Uterus (tissue), 4 donors: ENCODE data around the gene F3. TPM values are rescaled to one million over a fixed set of nuclear protein-coding genes. Genes with fewer than 3 reads are reported as not detected.
"Not testable (repeated sequence)": the region's sequence is repeated elsewhere in the genome, so short reads cannot be mapped to it uniquely, and the experiment has no call there.

Experiments used
- DNase-seq, 2 donors: peaks; one replicate each; pipeline ENCODE4 v3.0.0-alpha.2; 2019 to 2020
- H3K27ac ChIP-seq, 2 donors: fragments of 200-600 bp; sonication (generic); 1 replicate in 1 of 2; 2 replicates in 1 of 2; pipeline ENCODE4 v1.5.1; 2016 to 2018
- H3K27me3 ChIP-seq, 2 donors: fragments of 200-600 bp; sonication (generic); one replicate each; pipeline ENCODE4 v1.5.1; 2018 to 2019; ENCODE audit warnings: control low read depth in 1 of 2
- H3K36me3 ChIP-seq, 2 donors: fragments of 200-600 bp; sonication (generic); one replicate each; pipeline ENCODE4 v1.5.1; 2019; ENCODE audit warnings: control low read depth in 1 of 2
- H3K4me1 ChIP-seq, 2 donors: fragments of 200-600 bp; sonication (generic); one replicate each; pipeline ENCODE4 v1.5.1; 2018 to 2019; ENCODE audit warnings: control low read depth in 1 of 2
- H3K4me3 ChIP-seq, 2 donors: fragments of 200-600 bp; sonication (generic); 1 replicate in 1 of 2; 2 replicates in 1 of 2; pipeline ENCODE4 v1.5.1; 2018 to 2019; ENCODE audit warnings: mild to moderate bottlenecking in 1 of 2
- H3K9me3 ChIP-seq, 2 donors: fragments of 200-600 bp; sonication (generic); one replicate each; pipeline ENCODE4 v1.5.1; 2019; ENCODE audit warnings: control low read depth in 1 of 2
- POLR2A ChIP-seq, 2 donors: fragments of 450-650 bp; IDR thresholded peaks; one replicate each; pipeline ENCODE4 v1.6.1; 2016; ENCODE audit warnings: antibody characterized with exemption in 2 of 2, mild to moderate bottlenecking in 1 of 2, moderate library complexity in 1 of 2
- intact Hi-C: fragments of 100-400 bp; cut with DNase I; formaldehyde crosslinking; loops from one replicate; pipeline ENCODE4 v1.15.1; 2023; ENCODE audit warnings: low total_unique reads
- total RNA-seq, 4 donors: library from RNA; depleted of rRNA in 3 of 4; stranded (reverse); fragments of >200 nt in 3 of 4; gene quantifications; one replicate each; pipeline versions ENCODE4 v1.1.0 to v1.2.4, GENCODE V29; 2014 to 2023
- TF ChIP-seq, protein P1 (sequence below), 4 experiments: fragments of 200-600 bp in 2 of 4; fragments of 450-650 bp in 2 of 4; sonication (generic) in 2 of 4; IDR thresholded peaks; one replicate each; pipeline ENCODE4 v1.5.1; 2016 to 2019; ENCODE audit warnings: antibody characterized with exemption in 4 of 4, mild to moderate bottlenecking in 2 of 4, moderate library complexity in 1 of 4
- donor health status: DM: yes; HTN: yes; CAD: no.

The F3 gene
- total RNA-seq, 4 donors from 2014 or later = 5.9 to 85.6 (median 40.9) TPM

DNA sequence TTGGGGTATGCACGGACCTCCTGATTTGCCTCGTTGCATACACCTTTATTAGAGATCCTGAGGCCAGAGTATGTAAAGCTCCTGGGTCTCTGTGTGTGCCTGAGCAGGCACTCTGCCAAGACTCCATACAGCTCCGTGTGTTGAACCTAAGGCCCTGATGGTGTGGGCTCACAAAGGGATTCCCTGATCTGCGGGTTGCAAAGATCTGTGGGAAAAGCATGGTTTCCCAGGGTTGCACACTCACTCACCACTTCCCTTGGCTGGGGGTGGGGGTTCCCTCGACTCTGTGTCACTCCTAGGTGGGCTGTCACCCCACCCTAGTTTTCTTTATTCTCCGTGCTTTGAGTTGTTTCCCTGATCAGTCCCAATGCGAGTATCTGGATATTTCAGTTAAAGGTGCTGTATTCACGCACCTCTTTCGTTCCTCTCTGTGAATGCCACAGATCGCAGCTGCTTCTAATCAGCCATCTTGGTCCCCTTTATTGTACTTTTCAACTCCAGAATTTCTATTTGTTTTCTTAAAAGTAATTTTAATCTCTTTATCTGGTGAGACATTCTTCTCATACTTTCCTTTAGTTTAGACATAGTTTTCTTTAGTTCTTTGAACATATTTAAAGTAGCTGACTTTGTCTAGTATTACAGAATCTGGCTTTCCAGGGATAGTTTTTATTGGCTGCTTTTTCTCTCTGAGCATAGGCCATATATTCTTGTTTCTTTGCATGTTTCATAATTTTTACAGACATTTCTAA is 39.0 kb upstream of the F3 start:
- Histone ChIP-seq H3K4me1 (no peaks in the 10 kb centered on the region), H3K27me3 (no peaks in the 10 kb centered on the region), H3K27ac (no peak overlapping the region), H3K4me3 (no peak overlapping the region), H3K36me3 (no peaks in the 10 kb centered on the region), H3K9me3 (no peaks in the 10 kb centered on the region)
- no peak for DNase-seq
- TF ChIP-seq POLR2A (IDR thresholded peaks at IDR 0.05) = no peak
- TF ChIP-seq, protein P1, sequence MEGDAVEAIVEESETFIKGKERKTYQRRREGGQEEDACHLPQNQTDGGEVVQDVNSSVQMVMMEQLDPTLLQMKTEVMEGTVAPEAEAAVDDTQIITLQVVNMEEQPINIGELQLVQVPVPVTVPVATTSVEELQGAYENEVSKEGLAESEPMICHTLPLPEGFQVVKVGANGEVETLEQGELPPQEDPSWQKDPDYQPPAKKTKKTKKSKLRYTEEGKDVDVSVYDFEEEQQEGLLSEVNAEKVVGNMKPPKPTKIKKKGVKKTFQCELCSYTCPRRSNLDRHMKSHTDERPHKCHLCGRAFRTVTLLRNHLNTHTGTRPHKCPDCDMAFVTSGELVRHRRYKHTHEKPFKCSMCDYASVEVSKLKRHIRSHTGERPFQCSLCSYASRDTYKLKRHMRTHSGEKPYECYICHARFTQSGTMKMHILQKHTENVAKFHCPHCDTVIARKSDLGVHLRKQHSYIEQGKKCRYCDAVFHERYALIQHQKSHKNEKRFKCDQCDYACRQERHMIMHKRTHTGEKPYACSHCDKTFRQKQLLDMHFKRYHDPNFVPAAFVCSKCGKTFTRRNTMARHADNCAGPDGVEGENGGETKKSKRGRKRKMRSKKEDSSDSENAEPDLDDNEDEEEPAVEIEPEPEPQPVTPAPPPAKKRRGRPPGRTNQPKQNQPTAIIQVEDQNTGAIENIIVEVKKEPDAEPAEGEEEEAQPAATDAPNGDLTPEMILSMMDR (IDR thresholded peaks at IDR 0.05) = no peak
- intact Hi-C loops = no loop called here

DNA sequence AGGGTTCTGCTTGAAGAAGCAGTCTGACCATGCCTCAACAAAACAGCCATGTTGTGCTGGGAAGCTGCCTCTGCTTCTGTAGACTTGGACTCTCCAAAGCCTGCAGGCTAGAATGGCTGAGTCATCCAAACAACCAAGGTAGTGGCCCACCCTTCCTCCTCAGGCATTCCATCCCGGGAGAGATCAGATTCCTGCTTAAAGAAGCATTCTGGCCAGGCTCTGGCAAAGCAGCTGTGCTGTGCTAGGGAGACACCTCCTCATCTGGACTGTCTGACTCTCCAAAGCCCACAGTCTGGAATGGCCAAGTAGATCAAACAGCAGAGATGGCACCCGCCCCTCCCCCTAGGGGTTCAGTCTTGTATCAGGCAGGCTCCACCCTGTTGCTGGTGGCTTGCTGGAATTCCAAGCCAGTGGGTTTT is 38.3 kb upstream of the F3 start:
- Histone ChIP-seq H3K9me3 (no peaks in the 10 kb centered on the region), H3K36me3 (no peaks in the 10 kb centered on the region), H3K27ac (no peak overlapping the region), H3K4me1 (no peaks in the 10 kb centered on the region), H3K4me3 (no peak overlapping the region), H3K27me3 (no peaks in the 10 kb centered on the region)
- intact Hi-C loops = no loop called here
- no peak for TF ChIP-seq POLR2A (IDR thresholded peaks at IDR 0.05)
- TF ChIP-seq, protein P1 (IDR thresholded peaks at IDR 0.05) = no peak
- no peak for DNase-seq

DNA sequence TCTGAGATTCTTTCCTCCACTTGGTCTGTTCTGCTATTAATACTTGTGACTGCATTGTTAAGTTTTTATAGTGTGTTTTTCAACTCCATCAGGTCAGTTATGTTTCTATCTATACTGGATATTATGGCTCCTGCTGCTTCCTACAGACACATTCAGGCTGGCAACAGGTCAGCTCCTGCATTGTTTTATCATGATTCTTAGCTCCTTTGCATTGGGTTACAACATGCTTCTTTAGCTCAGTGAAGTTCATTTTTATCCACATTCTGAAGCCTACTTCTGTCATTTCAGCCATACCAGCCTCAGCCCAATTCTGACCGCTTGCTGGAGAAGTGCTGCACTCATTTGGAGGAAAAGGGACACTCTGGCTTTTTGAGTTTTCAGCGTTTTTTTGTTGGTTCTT is 37.3 kb upstream of the F3 start:
- no peaks in the 10 kb centered on the region for H3K9me3 ChIP-seq
- no peak overlapping the region for H3K4me3 ChIP-seq
- intact Hi-C loops = no loop called here
- TF ChIP-seq, protein P1 (IDR thresholded peaks at IDR 0.05) = no peak
- no peak for TF ChIP-seq POLR2A (IDR thresholded peaks at IDR 0.05)
- H3K36me3 ChIP-seq = no peaks in the 10 kb centered on the region
- no peak overlapping the region for H3K27ac ChIP-seq
- no peak for DNase-seq
- no peaks in the 10 kb centered on the region for H3K4me1 ChIP-seq
- no peaks in the 10 kb centered on the region for H3K27me3 ChIP-seq

DNA sequence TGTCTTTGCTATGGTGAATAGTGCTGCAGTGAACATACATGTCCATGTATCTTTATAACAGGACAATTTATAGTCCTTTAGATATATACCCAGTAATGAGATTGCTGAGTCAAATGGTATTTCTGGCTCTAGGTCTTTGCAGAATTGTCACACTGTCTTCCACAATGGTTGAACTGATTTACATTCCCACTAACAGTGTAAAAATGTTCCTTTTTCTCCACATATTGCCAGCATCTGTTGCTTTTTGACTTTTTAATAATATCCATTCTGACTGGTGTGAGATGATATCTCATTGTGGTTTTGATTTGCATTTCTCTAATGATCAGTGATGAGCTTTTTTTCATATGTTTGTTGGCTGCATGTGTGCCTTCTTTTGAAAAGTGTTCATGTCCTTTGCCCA is 32.4 kb upstream of the F3 start:
- DNase-seq, H3K27me3 ChIP-seq, intact Hi-C loops, H3K4me3 ChIP-seq, H3K27ac ChIP-seq, H3K9me3 ChIP-seq, H3K36me3 ChIP-seq, H3K4me1 ChIP-seq: not testable (repeated sequence)

DNA sequence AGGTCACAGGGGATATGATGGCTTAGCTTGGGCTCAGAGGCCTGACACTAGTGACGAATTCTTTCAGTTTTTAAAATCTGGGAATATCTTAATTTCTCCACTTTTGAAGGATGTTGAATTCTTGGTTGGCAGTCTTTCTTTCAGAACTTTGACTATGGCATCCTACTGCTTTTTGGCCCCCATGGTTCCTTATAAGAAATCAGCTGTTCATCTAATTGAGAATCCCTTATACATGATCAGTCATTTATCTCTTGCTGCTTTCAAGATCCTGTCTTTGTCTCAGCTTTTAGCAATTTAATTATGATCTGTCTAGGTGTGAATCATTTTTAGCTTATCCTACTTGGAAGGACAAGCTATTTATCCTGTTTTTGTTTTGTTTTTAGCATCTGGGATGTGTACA is 31.2 kb upstream of the F3 start:
- Histone ChIP-seq H3K4me3 (no peak overlapping the region), H3K9me3 (no peaks in the 10 kb centered on the region), H3K27ac (no peak overlapping the region), H3K27me3 (no peaks in the 10 kb centered on the region), H3K4me1 (no peaks in the 10 kb centered on the region), H3K36me3 (no peaks in the 10 kb centered on the region)
- intact Hi-C loops = no loop called here
- TF ChIP-seq, protein P1 (IDR thresholded peaks at IDR 0.05) = no peak
- TF ChIP-seq POLR2A (IDR thresholded peaks at IDR 0.05) = no peak
- no peak for DNase-seq

DNA sequence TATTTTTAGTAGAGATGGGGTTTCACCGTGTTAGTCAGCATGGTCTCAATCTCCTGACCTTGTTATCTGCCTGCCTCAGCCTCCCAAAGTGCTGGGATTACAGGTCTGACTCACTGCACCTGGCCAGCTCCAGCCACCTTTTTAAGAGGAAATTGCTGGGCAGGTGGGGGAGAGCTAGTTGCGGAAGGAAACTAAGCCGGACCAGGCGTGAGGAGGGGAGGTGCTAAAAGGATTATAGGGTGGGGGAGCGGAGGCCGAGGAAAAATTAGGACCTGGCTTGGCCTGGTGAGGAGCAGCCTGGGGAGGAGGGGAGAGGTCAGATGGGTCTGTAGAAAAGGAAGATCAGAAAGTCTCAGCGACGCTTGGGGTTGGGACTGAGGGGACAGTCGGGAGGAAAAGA is 29.4 kb upstream of the F3 start:
- H3K4me1 ChIP-seq, intact Hi-C loops, H3K27me3 ChIP-seq, H3K4me3 ChIP-seq, H3K36me3 ChIP-seq, H3K27ac ChIP-seq, DNase-seq, H3K9me3 ChIP-seq: not testable (repeated sequence)

DNA sequence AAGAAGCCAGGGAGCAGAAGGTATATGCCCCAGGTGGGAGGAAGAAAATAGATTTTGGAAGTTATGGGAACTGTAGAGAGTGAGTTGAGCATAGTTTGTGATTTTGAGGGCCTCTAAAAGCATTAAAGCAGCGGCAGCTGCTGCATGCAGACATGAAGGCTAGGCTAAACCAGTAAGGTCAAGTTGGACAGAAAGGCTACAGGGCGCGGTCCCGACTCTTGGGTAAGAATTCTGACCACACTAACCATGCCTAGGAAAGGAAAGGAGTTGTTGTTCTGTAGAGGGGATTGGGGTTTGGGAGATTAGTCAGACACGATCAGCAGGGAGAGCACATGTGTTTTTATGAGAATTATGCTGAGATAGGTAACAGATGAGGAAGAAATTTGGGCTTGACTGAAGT is 27.2 kb upstream of the F3 start:
- H3K9me3 ChIP-seq, H3K27ac ChIP-seq, DNase-seq, H3K4me3 ChIP-seq, H3K27me3 ChIP-seq, H3K36me3 ChIP-seq, H3K4me1 ChIP-seq, intact Hi-C loops: not testable (repeated sequence)

DNA sequence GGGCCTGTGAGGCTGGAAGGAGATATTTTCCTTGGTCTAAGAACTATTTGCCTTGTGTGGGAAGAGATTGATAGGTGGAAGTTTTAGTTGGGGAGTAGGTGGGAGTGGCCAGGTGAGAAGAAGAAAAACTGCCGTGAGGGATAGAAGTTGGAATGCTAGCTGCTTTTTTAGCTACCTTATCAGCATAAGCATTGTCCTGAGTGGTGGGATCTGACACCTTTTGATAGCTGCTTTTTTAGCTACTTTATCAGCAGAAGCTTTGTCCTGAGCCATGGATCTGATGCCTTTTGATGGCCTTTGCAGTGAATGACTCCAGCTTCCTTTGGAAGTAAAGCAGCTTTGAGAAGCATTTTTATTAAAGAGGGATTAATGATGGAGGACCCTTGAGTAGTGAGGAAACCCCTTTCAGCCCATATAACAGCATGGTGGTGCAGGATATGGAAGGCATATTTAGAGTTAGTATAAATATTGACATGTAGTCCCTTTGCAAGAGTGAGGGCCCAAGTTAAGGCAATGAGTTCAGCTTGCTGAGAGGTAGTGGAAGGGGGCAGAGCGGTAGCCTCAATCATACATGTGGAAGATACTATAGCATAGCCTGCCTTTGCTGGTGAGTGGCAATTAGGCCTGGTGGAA is 26.5 kb upstream of the F3 start:
- DNase-seq, H3K9me3 ChIP-seq, intact Hi-C loops: not testable (repeated sequence)

DNA sequence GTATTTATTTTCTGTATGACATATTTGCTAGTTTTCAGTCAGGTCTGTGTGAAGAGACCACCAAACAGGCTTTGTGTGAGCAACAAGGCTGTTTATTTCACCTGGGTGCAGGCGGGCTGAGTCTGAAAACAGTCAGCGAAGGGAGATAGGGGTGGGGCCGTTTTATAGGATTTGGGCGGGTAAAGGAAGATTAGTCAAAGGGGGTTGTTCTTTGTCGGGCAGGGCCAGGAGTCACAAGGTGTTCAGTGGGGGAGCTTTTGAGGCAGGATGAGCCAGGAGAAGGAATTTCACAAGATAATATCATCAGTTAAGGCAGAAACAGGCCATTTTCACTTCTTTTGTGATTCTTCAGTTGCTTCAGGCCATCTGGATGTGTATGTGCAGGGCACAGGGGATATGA is 24.9 kb upstream of the F3 start:
- H3K4me3 ChIP-seq, DNase-seq, H3K27me3 ChIP-seq, intact Hi-C loops, H3K27ac ChIP-seq, H3K4me1 ChIP-seq, H3K36me3 ChIP-seq, H3K9me3 ChIP-seq: not testable (repeated sequence)

More for the DNA sequence above, 26.5 kb upstream of the F3 start:
- not testable (repeated sequence) for H3K27ac ChIP-seq, H3K4me1 ChIP-seq, H3K4me3 ChIP-seq, H3K27me3 ChIP-seq, H3K36me3 ChIP-seq
